ENCODE results near the gene MRPL49.
A peak's percentile ranks its signal among the peaks of the same experiment; 100 is the strongest.
"Not testable (repeated sequence)": the region's sequence is repeated elsewhere in the genome, so short reads cannot be mapped to it uniquely, and the experiment has no call there.

Gene MRPL49

GRCh38 chr11:65113361-65113756 is 8.8 kb upstream of the MRPL49 start:
- no peak overlapping the region for H3K27ac ChIP-seq (ENCODE audit: low read depth, low read length)
- peaks cover 18% of the 10 kb centered on the region for H3K4me1 ChIP-seq (ENCODE audit: control insufficient read depth, insufficient read depth, low read length)
- no peaks in the 10 kb centered on the region for H3K9me3 ChIP-seq (ENCODE audit: control insufficient read depth, insufficient read depth, low read length)

GRCh38 chr11:65113839-65114238 is 8.3 kb upstream of the MRPL49 start:
- no peak overlapping the region for H3K9ac ChIP-seq (ENCODE audit: low read depth, low read length)
- H3K9me3 ChIP-seq (ENCODE audit: control insufficient read depth, insufficient read depth, low read length), result no peaks in the 10 kb centered on the region
- peaks cover 18% of the 10 kb centered on the region for H3K4me1 ChIP-seq (ENCODE audit: control insufficient read depth, insufficient read depth, low read length)
- peaks cover 27% of the 10 kb centered on the region for H3K36me3 ChIP-seq (ENCODE audit: control insufficient read depth, insufficient read depth, low read length)
- no peaks in the 10 kb centered on the region for H3K27me3 ChIP-seq (ENCODE audit: control insufficient read depth, insufficient read depth, low read length)
- no peak overlapping the region for H3K27ac ChIP-seq (ENCODE audit: low read depth, low read length)
- H3K4me3 ChIP-seq (ENCODE audit: low read depth, low read length), result no peak overlapping the region

More at GRCh38 chr11:65113361-65113756, 8.8 kb upstream of the MRPL49 start:
- Histone ChIP-seq H3K4me3 (ENCODE audit: low read depth, low read length) (peak overlapping the region; percentile 82), H3K27me3 (ENCODE audit: control insufficient read depth, insufficient read depth, low read length) (no peaks in the 10 kb centered on the region), H3K9ac (ENCODE audit: low read depth, low read length) (no peak overlapping the region), H3K36me3 (ENCODE audit: control insufficient read depth, insufficient read depth, low read length) (peaks cover 26% of the 10 kb centered on the region)

GRCh38 chr11:65114538-65115171 is 7.5 kb upstream of the MRPL49 start:
- H3K4me3 ChIP-seq (ENCODE audit: low read depth, low read length), result no peak overlapping the region
- no peaks in the 10 kb centered on the region for H3K27me3 ChIP-seq (ENCODE audit: control insufficient read depth, insufficient read depth, low read length)
- no peak overlapping the region for H3K9ac ChIP-seq (ENCODE audit: low read depth, low read length)
- no peaks in the 10 kb centered on the region for H3K9me3 ChIP-seq (ENCODE audit: control insufficient read depth, insufficient read depth, low read length)
- no peak overlapping the region for H3K27ac ChIP-seq (ENCODE audit: low read depth, low read length)
- peaks cover 18% of the 10 kb centered on the region for H3K4me1 ChIP-seq (ENCODE audit: control insufficient read depth, insufficient read depth, low read length)
- peaks cover 27% of the 10 kb centered on the region for H3K36me3 ChIP-seq (ENCODE audit: control insufficient read depth, insufficient read depth, low read length)

GRCh38 chr11:65115361-65116082 is 6.6 kb upstream of the MRPL49 start:
- Histone ChIP-seq H3K9me3 (ENCODE audit: control insufficient read depth, insufficient read depth, low read length) (no peaks in the 10 kb centered on the region), H3K4me1 (ENCODE audit: control insufficient read depth, insufficient read depth, low read length) (peaks cover 16% of the 10 kb centered on the region), H3K27ac (ENCODE audit: low read depth, low read length) (no peak overlapping the region), H3K27me3 (ENCODE audit: control insufficient read depth, insufficient read depth, low read length) (no peaks in the 10 kb centered on the region), H3K36me3 (ENCODE audit: control insufficient read depth, insufficient read depth, low read length) (peaks cover 35% of the 10 kb centered on the region), H3K9ac (ENCODE audit: low read depth, low read length) (no peak overlapping the region), H3K4me3 (ENCODE audit: low read depth, low read length) (no peak overlapping the region)

- Histone ChIP-seq H3K4me1 (ENCODE audit: control insufficient read depth, insufficient read depth, low read length) (peaks cover 16% of the 10 kb centered on the region), H3K9me3 (ENCODE audit: control insufficient read depth, insufficient read depth, low read length) (no peaks in the 10 kb centered on the region), H3K27ac (ENCODE audit: low read depth, low read length) (peak overlapping the region; percentile 92), H3K9ac (ENCODE audit: low read depth, low read length) (peak overlapping the region; percentile 81), H3K4me3 (ENCODE audit: low read depth, low read length) (peak overlapping the region; percentile 79), H3K36me3 (ENCODE audit: control insufficient read depth, insufficient read depth, low read length) (peaks cover 42% of the 10 kb centered on the region), H3K27me3 (ENCODE audit: control insufficient read depth, insufficient read depth, low read length) (no peaks in the 10 kb centered on the region)
Measured at GRCh38 chr11:65116370-65117205, 5.5 kb upstream of the MRPL49 start.

GRCh38 chr11:65117206-65118096 is 4.7 kb upstream of the MRPL49 start, which contains the start of gene ZNHIT2:
Gene ZNHIT2 (minus strand): TSS chr11:65117701. CDS start chr11:65117653, 48 bp downstream.
- H3K4me3 ChIP-seq (ENCODE audit: low read depth, low read length), result peak within 1 kb of the TSS; percentile 79
- peak within 1 kb of the TSS; percentile 92 for H3K27ac ChIP-seq (ENCODE audit: low read depth, low read length)
- no peaks in the 10 kb centered on the region for H3K27me3 ChIP-seq (ENCODE audit: control insufficient read depth, insufficient read depth, low read length)
- peaks cover 42% of the 10 kb centered on the region for H3K36me3 ChIP-seq (ENCODE audit: control insufficient read depth, insufficient read depth, low read length)
- H3K9me3 ChIP-seq (ENCODE audit: control insufficient read depth, insufficient read depth, low read length), result no peaks in the 10 kb centered on the region
- H3K4me1 ChIP-seq (ENCODE audit: control insufficient read depth, insufficient read depth, low read length), result peaks cover 16% of the 10 kb centered on the region
- peak within 1 kb of the TSS; percentile 81 for H3K9ac ChIP-seq (ENCODE audit: low read depth, low read length)

GRCh38 chr11:65118097-65118837 is 3.9 kb upstream of the MRPL49 start:
- Histone ChIP-seq H3K27ac (ENCODE audit: low read depth, low read length) (peak overlapping the region; percentile 13), H3K4me3 (ENCODE audit: low read depth, low read length) (no peak overlapping the region), H3K36me3 (ENCODE audit: control insufficient read depth, insufficient read depth, low read length) (peaks cover 42% of the 10 kb centered on the region), H3K4me1 (ENCODE audit: control insufficient read depth, insufficient read depth, low read length) (peaks cover 15% of the 10 kb centered on the region), H3K27me3 (ENCODE audit: control insufficient read depth, insufficient read depth, low read length) (no peaks in the 10 kb centered on the region), H3K9me3 (ENCODE audit: control insufficient read depth, insufficient read depth, low read length) (no peaks in the 10 kb centered on the region), H3K9ac (ENCODE audit: low read depth, low read length) (no peak overlapping the region)

GRCh38 chr11:65118891-65119669 is 3.0 kb upstream of the MRPL49 start:
- Histone ChIP-seq H3K36me3 (ENCODE audit: control insufficient read depth, insufficient read depth, low read length) (peaks cover 43% of the 10 kb centered on the region), H3K4me1 (ENCODE audit: control insufficient read depth, insufficient read depth, low read length) (peaks cover 12% of the 10 kb centered on the region)
- not testable (repeated sequence) for H3K4me3 ChIP-seq (ENCODE audit: low read depth, low read length); H3K27ac ChIP-seq (ENCODE audit: low read depth, low read length); H3K27me3 ChIP-seq (ENCODE audit: control insufficient read depth, insufficient read depth, low read length); H3K9me3 ChIP-seq (ENCODE audit: control insufficient read depth, insufficient read depth, low read length); H3K9ac ChIP-seq (ENCODE audit: low read depth, low read length)

- no peak overlapping the region for H3K4me3 ChIP-seq (ENCODE audit: low read depth, low read length)
- H3K36me3 ChIP-seq (ENCODE audit: control insufficient read depth, insufficient read depth, low read length), result peaks cover 49% of the 10 kb centered on the region
- H3K27me3 ChIP-seq (ENCODE audit: control insufficient read depth, insufficient read depth, low read length), result no peaks in the 10 kb centered on the region
- no peak overlapping the region for H3K9ac ChIP-seq (ENCODE audit: low read depth, low read length)
- H3K27ac ChIP-seq (ENCODE audit: low read depth, low read length), result no peak overlapping the region
- H3K9me3 ChIP-seq (ENCODE audit: control insufficient read depth, insufficient read depth, low read length), result no peaks in the 10 kb centered on the region
- peaks cover 12% of the 10 kb centered on the region for H3K4me1 ChIP-seq (ENCODE audit: control insufficient read depth, insufficient read depth, low read length)
Measured at GRCh38 chr11:65119670-65119995, 2.5 kb upstream of the MRPL49 start.

Data from HUES48 (cell line).